OCI-LY7 (cell line): ENCODE data around the gene PTEN. TPM values are rescaled to one million over a fixed set of nuclear protein-coding genes. Genes with fewer than 3 reads are reported as not detected.

ENCODE experiments used
- BruUV-seq: library from RNA; stranded (reverse); fragments of 400-500 nt; replicated peaks from 2 replicates; lab custom pipeline; 2021; lab: Mats Ljungman, UMichigan
- CTCF ChIA-PET: fragments of 300-600 bp; sonication (Branson Sonifier 250); formaldehyde crosslinking; loops from one replicate; lab custom pipeline; 2022; ENCODE audit warnings: antibody characterized with exemption; ENCODE audit not compliant: unreplicated experiment; lab: Charles Lee
- POLR2A ChIA-PET: fragments of 300-600 bp; sonication (Branson Sonifier 250); formaldehyde crosslinking; loops from one replicate; lab custom pipeline; 2022; ENCODE audit warnings: antibody characterized with exemption; lab: Charles Lee
- DNase-seq: peaks from one replicate; pipeline ENCODE4 v3.0.0-alpha.2; 2015; ENCODE audit warnings: low spot score
- H2AFZ ChIP-seq: fragments of 200-600 bp; sonication (generic), shearing (Covaris generic); 2 replicates; pipeline ENCODE4 v1.6.1; 2014; ENCODE audit warnings: mild to moderate bottlenecking, antibody characterized with exemption, low read length, moderate library complexity
- H3K27ac ChIP-seq: fragments of 200-600 bp; sonication (generic); 2 replicates; pipeline ENCODE4 v1.5.1; 2014; ENCODE audit warnings: mixed run types, low read depth, mild to moderate bottlenecking, moderate library complexity, low read length, inconsistent platforms; ENCODE audit not compliant: poor library complexity, severe bottlenecking
- H3K36me3 ChIP-seq: fragments of 200-600 bp; sonication (generic); 2 replicates; pipeline ENCODE4 v1.6.1; 2014; ENCODE audit warnings: mild to moderate bottlenecking, antibody characterized with exemption, low read length, moderate library complexity, mixed read lengths; ENCODE audit not compliant: insufficient read depth
- H3K4me1 ChIP-seq: fragments of 200-600 bp; sonication (generic); 2 replicates; pipeline ENCODE4 v1.5.1; 2014; ENCODE audit warnings: mild to moderate bottlenecking, low read length; ENCODE audit not compliant: insufficient read depth, poor library complexity, severe bottlenecking
- H3K4me2 ChIP-seq: fragments of 200-600 bp; sonication (generic); 2 replicates; pipeline ENCODE4 v1.6.1; 2014; ENCODE audit warnings: mild to moderate bottlenecking, low read length
- H3K4me3 ChIP-seq: fragments of 200-600 bp; sonication (generic); 2 replicates; pipeline ENCODE4 v1.5.1; 2014; ENCODE audit warnings: mild to moderate bottlenecking, low read depth, low read length; ENCODE audit not compliant: poor library complexity, severe bottlenecking
- H3K79me2 ChIP-seq: fragments of 200-600 bp; sonication (generic); 2 replicates; pipeline ENCODE4 v1.6.1; 2016; ENCODE audit warnings: low read depth, mild to moderate bottlenecking, low read length, moderate library complexity, mixed read lengths; ENCODE audit not compliant: insufficient read depth
- H3K9me2 ChIP-seq: fragments of 200-600 bp; sonication (generic); 2 replicates; pipeline ENCODE4 v1.6.1; 2016; ENCODE audit warnings: mild to moderate bottlenecking, low read length, mixed read lengths; ENCODE audit not compliant: insufficient read depth
- H3K9me3 ChIP-seq: fragments of 200-600 bp; sonication (generic); 2 replicates; pipeline ENCODE4 v1.6.1; 2014; ENCODE audit warnings: mild to moderate bottlenecking, mixed run types, low read length, mixed read lengths
- H4K20me1 ChIP-seq: fragments of 200-600 bp; sonication (generic); 2 replicates; pipeline ENCODE4 v1.6.1; 2014; ENCODE audit warnings: mild to moderate bottlenecking, antibody characterized with exemption, low read length, moderate library complexity, mixed read lengths; ENCODE audit not compliant: insufficient read depth
- CTCF ChIP-seq: fragments of 200-600 bp; sonication (generic); conservative IDR thresholded peaks from 2 replicates; pipeline ENCODE4 v1.5.1; 2014; ENCODE audit warnings: mild to moderate bottlenecking, antibody characterized with exemption, low read length, moderate library complexity, mixed read lengths
- EZH2phosphoT487 ChIP-seq: fragments of 200-600 bp; sonication (generic); IDR thresholded peaks from 2 replicates; pipeline ENCODE4 v1.6.1; 2018; ENCODE audit warnings: low read depth, borderline replicate concordance, mild to moderate bottlenecking, mixed run types, antibody characterized with exemption, low read length, moderate library complexity, mixed read lengths
- intact Hi-C: fragments of 100-400 bp; cut with micrococcal nuclease; formaldehyde crosslinking; loops from one replicate; pipeline ENCODE4 v1.10.0; 2022; ENCODE audit not compliant: unreplicated experiment
- total RNA-seq, 2 experiments: library from RNA; depleted of rRNA in 1 of 2; stranded (reverse); fragments of >200 nt in 1 of 2; shearing (Covaris generic) in 1 of 2; gene quantifications; 2 replicates each; pipeline ENCODE4 v1.2.3, GENCODE V29; 2014 to 2022

PTEN gene
- total RNA-seq, 2 experiments from 2014 or later = 135 to 173 TPM

- peak; percentile 38 for DNase-seq
- peaks cover 60% of the 10 kb centered on the region for H3K36me3 ChIP-seq
- peak overlapping the region; percentile 89 for H3K4me2 ChIP-seq
- POLR2A ChIA-PET = interaction anchor here (0.5 to 6.9 kb wide), 11 partner anchors 9 to 594 kb away, joined by 3 to 134 read pairs (median 5); no protein-coding TSS in a partner anchor
- H3K27ac ChIP-seq = peak overlapping the region; percentile 94
- CTCF ChIA-PET = interaction anchor here (0.8 kb wide), 1 partner anchor 524 kb away, joined by 3 read pairs; no protein-coding TSS in a partner anchor
- H3K9me2 ChIP-seq = no peaks in the 10 kb centered on the region
- BruUV-seq = no TSS peak
- peak overlapping the region; percentile 96 for H3K4me3 ChIP-seq
- no peak for TF ChIP-seq EZH2phosphoT487
- 0 out of 2 replicates have a peak, but pooled peaks have one; percentile 26 for TF ChIP-seq CTCF
- H4K20me1 ChIP-seq = peaks cover 53% of the 10 kb centered on the region
- H3K9me3 ChIP-seq = no peaks in the 10 kb centered on the region
- intact Hi-C loops = no loop called here
- peaks cover 24% of the 10 kb centered on the region for H3K4me1 ChIP-seq
- H3K79me2 ChIP-seq = peaks cover 82% of the 10 kb centered on the region
- H2AFZ ChIP-seq = no peak overlapping the region
Observed at GRCh38 chr10:87865241-87865881, 1.9 kb downstream of the PTEN start.

DNA sequence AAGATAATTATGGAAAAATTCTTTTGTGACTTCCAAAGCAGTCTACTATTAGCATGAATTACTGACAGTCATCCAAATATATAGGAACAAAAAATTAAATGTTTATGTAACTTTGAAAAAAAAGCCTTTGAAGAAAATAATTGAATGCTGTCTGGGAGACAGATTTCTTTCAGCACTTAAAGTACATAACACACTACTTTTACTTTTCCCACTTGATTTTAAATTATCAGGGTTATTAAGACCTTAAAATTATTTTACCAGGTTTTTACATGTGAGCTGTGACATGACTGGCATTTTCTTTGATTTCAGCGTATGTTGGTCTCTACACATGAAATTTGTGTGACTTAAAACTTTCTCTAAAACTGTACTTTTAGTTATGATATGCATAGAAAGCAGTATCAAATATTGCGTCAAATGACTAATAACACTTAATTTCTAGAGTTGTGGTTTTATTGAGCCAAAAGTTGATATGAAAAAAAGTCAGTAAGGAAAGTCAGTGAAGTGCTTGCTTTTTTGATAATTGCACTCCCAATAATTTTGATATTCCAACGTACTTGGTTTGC, 3.1 kb downstream of the PTEN start:
- no TSS peak for BruUV-seq
- H3K9me2 ChIP-seq = no peaks in the 10 kb centered on the region
- H3K4me1 ChIP-seq = peaks cover 24% of the 10 kb centered on the region
- no peaks in the 10 kb centered on the region for H3K9me3 ChIP-seq
- ChIA-PET CTCF (no interaction called here), POLR2A (interaction anchor here (0.7 to 6.9 kb wide), 7 partner anchors 8 to 525 kb away, joined by 3 to 134 read pairs (median 7); no protein-coding TSS in a partner anchor)
- peaks cover 54% of the 10 kb centered on the region for H4K20me1 ChIP-seq
- peaks cover 82% of the 10 kb centered on the region for H3K79me2 ChIP-seq
- H3K4me2 ChIP-seq = peak overlapping the region; percentile 89
- TF ChIP-seq EZH2phosphoT487 = no peak
- TF ChIP-seq CTCF = no peak
- H2AFZ ChIP-seq = no peak overlapping the region
- no peak for DNase-seq
- intact Hi-C loops = no loop called here
- H3K4me3 ChIP-seq = peak overlapping the region; percentile 96
- H3K36me3 ChIP-seq = peaks cover 71% of the 10 kb centered on the region
- H3K27ac ChIP-seq = peak overlapping the region; percentile 94
